Heart left ventricle (tissue), 16 donors: ENCODE results near the gene CHST11. TPM values are rescaled to one million over a fixed set of nuclear protein-coding genes. Genes with fewer than 3 reads are reported as not detected.

ENCODE experiments used
- ATAC-seq, 4 donors: fragments of 200-7000 bp; cut with Tn5 transposase; one replicate each; pipeline ENCODE4 v1.9.1; 2020 to 2022; ENCODE audit warnings: moderate library complexity in 4 of 4, mild to moderate bottlenecking in 3 of 4, moderate number of reproducible peaks in 1 of 4
- DNase-seq, 5 donors: peaks; one replicate each; pipeline ENCODE4 v3.0.0-alpha.2; 2020
- H3K27ac ChIP-seq, 12 donors: fragments of 200-600 bp; sonication (generic) in 4 of 12; one replicate each; pipeline versions ENCODE4 v1.5.0 to v1.8.0; 2016 to 2022; ENCODE audit warnings: mild to moderate bottlenecking in 2 of 12
- H3K27me3 ChIP-seq, 9 donors: fragments of 200-600 bp; sonication (generic) in 2 of 9; one replicate each; pipeline versions ENCODE4 v1.5.1 to v1.8.0; 2016 to 2022; ENCODE audit warnings: mild to moderate bottlenecking in 3 of 9
- H3K36me3 ChIP-seq, 9 donors: fragments of 200-600 bp; sonication (generic) in 2 of 9; one replicate each; pipeline versions ENCODE4 v1.5.0 to v1.8.0; 2018 to 2022; ENCODE audit warnings: mild to moderate bottlenecking in 2 of 9
- H3K4me1 ChIP-seq, 12 donors: fragments of 200-600 bp; sonication (generic) in 4 of 12; one replicate each; pipeline versions ENCODE4 v1.5.0 to v1.8.0; 2016 to 2022; ENCODE audit warnings: mild to moderate bottlenecking in 3 of 12
- H3K4me3 ChIP-seq, 12 donors: fragments of 200-600 bp; sonication (generic) in 4 of 12; one replicate each; pipeline versions ENCODE4 v1.5.0 to v1.8.0; 2017 to 2022; ENCODE audit warnings: mild to moderate bottlenecking in 9 of 12, moderate library complexity in 4 of 12
- H3K9me3 ChIP-seq, 12 donors: fragments of 200-600 bp; sonication (generic) in 4 of 12; one replicate each; pipeline versions ENCODE4 v1.5.0 to v1.8.0; 2016 to 2022; ENCODE audit warnings: mild to moderate bottlenecking in 1 of 12
- POLR2A ChIP-seq, 2 donors: fragments of 450-650 bp; IDR thresholded peaks; one replicate each; pipeline ENCODE4 v1.6.1; 2017; ENCODE audit warnings: antibody characterized with exemption in 2 of 2, mild to moderate bottlenecking in 2 of 2, moderate library complexity in 2 of 2
- WGBS, 4 donors: extraction: QIAGEN DNeasy Blood & Tissue Kit in 2 of 4; methylation state at CpG; one replicate each; pipeline versions ENCODE4 v1.1.5 to v1.1.7; 2013 to 2018; 5-methylcytosine and 5-hydroxymethylcytosine counted together
- intact Hi-C, 10 donors: fragments of 100-400 bp; cut with DNase I; formaldehyde crosslinking; loops; one replicate each; pipeline versions ENCODE4 v1.11.1 to v1.14.2; 2022
- polyA plus RNA-seq, 2 donors: library from polyadenylated mRNA; stranded (reverse); fragments of 200-250 nt; gene quantifications; one replicate each; pipeline ENCODE4 v1.2.3, GENCODE V29; 2013
- total RNA-seq, 9 donors: library from RNA; depleted of rRNA in 2 of 9; stranded (reverse); fragments of >200 nt in 2 of 9; fragmentation: NEBNext Ultra II Directional in 3 of 9; extraction: Animal tissue kit (Norgen Biotek cat#: 25700) in 3 of 9; gene quantifications; one replicate each; pipeline versions ENCODE4 v1.1.0 to v1.2.4, GENCODE V29; 2016 to 2023
- TF ChIP-seq, protein P1 (sequence below), 12 donors: fragments of 200-600 bp; sonication (generic) in 4 of 12; IDR thresholded peaks; one replicate each; pipeline versions ENCODE4 v1.5.0 to v1.8.0; 2018 to 2022; ENCODE audit warnings: antibody characterized with exemption in 12 of 12, mild to moderate bottlenecking in 5 of 12
- donor health status: ischemic (EF 13 %, LVEDD 7.1; RV severe dilation, severe dysfunction).
- donor health status: healthy with polysubstance abuse.
- donor health status: DM: no; HTN: yes; CAD: no.
- donor health status: DM: no; HTN: no; CAD: no.
- donor health status: ischemic (EF 25% LVEDD 6.9; RV normal size, moderate dysfunction).
- donor health status: ischemic (EF 25% LVEDD 5.7; RV mildly dilated, moderate dysfunction).
- donor health status: healthy.
- donor health status: DM: yes; HTN: yes; CAD: no.
- donor health status: ischemic (EF 35%, LVEDD 5.7; RV mildly dilated, moderate dysfunction).
- donor health status: nonischemic (EF 11% LVEDD 7.7; RV severe dilation, severe dysfunction).
- donor health status: DM: yes; HTN: yes; CAD: no.
- donor health status: PGD.
- donor health status: ischemic (EF 29% LVEDD 5.4; RV normal size, mild dysfunction).
- donor health status: nonischemic (EF 23%, LVEDD 6.1; RV moderate dilation, normal function).

Gene CHST11
- total and polyA plus RNA-seq, 11 donors: 1.1 to 16.9 (median 3.4) TPM

DNA sequence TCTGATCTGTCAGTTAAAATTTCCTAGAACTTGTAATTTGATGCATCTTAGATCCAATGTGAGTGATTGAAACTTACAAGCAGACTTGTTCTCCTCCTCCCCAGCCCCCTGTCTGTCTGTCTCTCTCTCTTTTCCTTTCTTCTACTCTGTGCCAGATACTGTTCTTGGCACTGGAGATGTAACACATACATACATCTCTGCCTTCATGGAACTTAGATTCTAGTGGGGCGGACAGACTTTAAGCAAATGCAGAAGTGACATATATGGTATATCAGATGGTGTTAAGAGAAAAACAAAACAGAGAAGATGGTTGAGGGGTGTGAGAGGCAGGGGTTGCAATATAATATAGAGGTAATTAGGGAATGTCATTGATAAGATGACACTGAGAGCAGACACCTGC, 6.6 kb downstream of the CHST11 start:
- peaks cover 0 to 98% (median 27%) of the 10 kb centered on the region in 12 donors for H3K4me1 ChIP-seq
- DNase-seq (no peak), ATAC-seq (no peak)
- no peaks in the 10 kb centered on the region for H3K36me3 ChIP-seq
- H3K27ac ChIP-seq: peak overlapping the region in 11 of 12 donors; percentile 1 to 85 (median 52)
- 90 to 100% (median 94%) methylated on average over 1 of the region's 1 CpG for WGBS, 4 donors
- intact Hi-C loops: no loop called here
- TF ChIP-seq POLR2A (IDR thresholded peaks at IDR 0.05): no peak
- TF ChIP-seq, protein P1, sequence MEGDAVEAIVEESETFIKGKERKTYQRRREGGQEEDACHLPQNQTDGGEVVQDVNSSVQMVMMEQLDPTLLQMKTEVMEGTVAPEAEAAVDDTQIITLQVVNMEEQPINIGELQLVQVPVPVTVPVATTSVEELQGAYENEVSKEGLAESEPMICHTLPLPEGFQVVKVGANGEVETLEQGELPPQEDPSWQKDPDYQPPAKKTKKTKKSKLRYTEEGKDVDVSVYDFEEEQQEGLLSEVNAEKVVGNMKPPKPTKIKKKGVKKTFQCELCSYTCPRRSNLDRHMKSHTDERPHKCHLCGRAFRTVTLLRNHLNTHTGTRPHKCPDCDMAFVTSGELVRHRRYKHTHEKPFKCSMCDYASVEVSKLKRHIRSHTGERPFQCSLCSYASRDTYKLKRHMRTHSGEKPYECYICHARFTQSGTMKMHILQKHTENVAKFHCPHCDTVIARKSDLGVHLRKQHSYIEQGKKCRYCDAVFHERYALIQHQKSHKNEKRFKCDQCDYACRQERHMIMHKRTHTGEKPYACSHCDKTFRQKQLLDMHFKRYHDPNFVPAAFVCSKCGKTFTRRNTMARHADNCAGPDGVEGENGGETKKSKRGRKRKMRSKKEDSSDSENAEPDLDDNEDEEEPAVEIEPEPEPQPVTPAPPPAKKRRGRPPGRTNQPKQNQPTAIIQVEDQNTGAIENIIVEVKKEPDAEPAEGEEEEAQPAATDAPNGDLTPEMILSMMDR (IDR thresholded peaks at IDR 0.05): no peak
- no peaks in the 10 kb centered on the region for H3K27me3 ChIP-seq
- H3K4me3 ChIP-seq: no peak overlapping the region
- H3K9me3 ChIP-seq: no peaks in the 10 kb centered on the region

DNA sequence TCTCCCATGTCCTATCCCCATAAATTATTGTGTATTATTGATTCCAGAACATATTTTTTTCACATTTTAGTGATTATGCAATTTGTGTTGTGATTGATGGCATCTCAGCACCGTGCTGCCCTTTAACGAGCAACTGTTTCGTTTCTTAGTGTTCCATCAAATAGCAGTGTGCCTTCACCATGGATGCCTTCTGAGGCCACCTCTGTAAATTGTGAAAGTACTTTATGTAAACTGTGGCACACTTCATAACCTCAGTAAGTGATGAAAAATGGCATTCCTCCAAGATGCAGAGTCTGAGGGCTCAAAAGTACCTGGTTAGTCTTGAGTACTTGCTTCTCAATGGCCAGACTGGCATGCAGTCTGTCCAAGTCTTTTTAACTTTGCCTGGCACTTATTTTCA, 8.2 kb downstream of the CHST11 start:
- Histone ChIP-seq H3K27me3 (no peaks in the 10 kb centered on the region), H3K9me3 (no peaks in the 10 kb centered on the region), H3K36me3 (no peaks in the 10 kb centered on the region), H3K4me1 (peaks cover 0 to 100% (median 16%) of the 10 kb centered on the region in 12 donors), H3K27ac (peak overlapping the region in 1 of 12 donors; percentile 85), H3K4me3 (no peak overlapping the region)
- intact Hi-C loops: no loop called here
- TF ChIP-seq POLR2A (IDR thresholded peaks at IDR 0.05): no peak
- TF ChIP-seq, protein P1 (IDR thresholded peaks at IDR 0.05): no peak
- DNase-seq (no peak), ATAC-seq (no peak)
- 90 to 96% (median 93%) methylated on average over 3 of the region's 3 CpGs for WGBS, 4 donors

DNA sequence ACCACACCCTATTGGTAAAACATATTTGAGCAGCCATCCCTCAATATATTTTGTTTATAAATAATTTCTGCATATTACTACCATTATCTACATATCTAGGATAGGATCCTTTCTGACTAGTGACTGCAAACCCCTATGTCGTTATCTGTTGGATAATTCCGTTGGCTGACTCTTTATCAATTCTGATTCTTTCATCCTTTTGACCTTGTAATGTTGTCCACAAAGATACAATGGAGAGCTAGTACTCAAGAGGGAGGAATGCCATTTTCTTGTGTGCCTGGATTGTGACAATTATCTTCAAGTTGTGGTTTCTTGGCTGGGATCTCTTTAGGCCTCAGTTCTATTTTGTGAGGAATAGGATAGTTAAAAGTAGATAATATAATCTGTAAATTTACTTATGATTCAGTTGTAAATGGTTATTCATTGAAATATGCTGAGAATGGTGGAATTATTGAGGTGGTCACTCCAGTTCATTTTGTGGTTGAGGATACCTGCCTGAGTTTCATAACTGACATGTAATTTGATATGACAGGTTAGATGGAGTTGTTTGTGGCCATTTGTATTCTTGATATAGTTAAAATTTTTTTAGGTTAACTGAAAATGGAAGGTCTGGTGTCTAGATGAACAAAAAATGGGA, 10.1 kb downstream of the CHST11 start:
- H3K4me1 ChIP-seq: peaks cover 0 to 96% (median 13%) of the 10 kb centered on the region in 12 donors
- H3K36me3 ChIP-seq: no peaks in the 10 kb centered on the region
- H3K4me3 ChIP-seq: no peak overlapping the region
- H3K27me3 ChIP-seq: no peaks in the 10 kb centered on the region
- H3K9me3 ChIP-seq: no peaks in the 10 kb centered on the region
- TF ChIP-seq, protein P1 (IDR thresholded peaks at IDR 0.05): no peak
- no peak for TF ChIP-seq POLR2A (IDR thresholded peaks at IDR 0.05)
- intact Hi-C loops: no loop called here
- H3K27ac ChIP-seq: peak overlapping the region in 1 of 12 donors; percentile 42
- ATAC-seq: no peak
- WGBS, 4 donors: 55 to 68% (median 58%) methylated on average over 2 of the region's 2 CpGs
- no peak for DNase-seq

DNA sequence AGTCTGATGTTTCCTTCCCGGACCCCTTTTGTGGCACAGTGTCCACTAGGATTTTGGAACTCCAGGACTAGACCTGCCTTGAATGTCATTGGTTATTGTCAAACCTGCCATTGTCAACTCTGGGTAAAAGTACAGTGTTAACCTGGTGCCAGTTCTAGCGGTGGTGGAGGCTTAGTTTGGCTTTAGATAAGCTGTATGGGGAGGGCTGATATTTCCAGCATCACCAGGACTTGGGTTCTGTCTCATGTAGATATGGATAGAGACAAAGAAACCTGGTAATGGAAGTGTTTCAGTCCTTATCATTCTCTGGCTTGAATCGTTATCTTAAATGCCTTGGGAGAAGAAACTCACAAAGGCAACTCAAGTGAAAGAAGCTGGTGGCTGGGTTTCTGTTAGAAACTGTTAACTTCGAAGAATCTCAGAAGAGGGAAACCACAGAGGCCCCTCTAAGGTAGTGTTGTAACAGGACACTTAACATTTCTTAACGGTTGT, 10.6 kb downstream of the CHST11 start:
- Histone ChIP-seq H3K9me3 (no peaks in the 10 kb centered on the region), H3K4me1 (peaks cover 0 to 91% (median 10%) of the 10 kb centered on the region in 12 donors), H3K27me3 (no peaks in the 10 kb centered on the region), H3K36me3 (no peaks in the 10 kb centered on the region), H3K4me3 (no peak overlapping the region), H3K27ac (peak overlapping the region in 1 of 12 donors; percentile 42)
- intact Hi-C loops: no loop called here
- DNase-seq (no peak), ATAC-seq (no peak)
- 58 to 69% (median 68%) methylated on average over 5 of the region's 5 CpGs for WGBS, 4 donors
- no peak for TF ChIP-seq POLR2A (IDR thresholded peaks at IDR 0.05)
- TF ChIP-seq, protein P1 (IDR thresholded peaks at IDR 0.05): no peak
